Neural cell (in vitro differentiated cells): ENCODE data around the gene ARHGEF26. TPM values are rescaled to one million over a fixed set of nuclear protein-coding genes. Genes with fewer than 3 reads are reported as not detected.

ENCODE experiments used
- H2AFZ ChIP-seq: fragments of 200-600, 300-800 bp; sonication (generic), shearing (Covaris generic); 2 replicates; pipeline ENCODE4 v1.6.0; 2014; ENCODE audit warnings: low read depth, mild to moderate bottlenecking, antibody characterized with exemption, low read length, moderate library complexity
- H3F3A ChIP-seq: fragments of 200-600 bp; shearing (Covaris generic); 2 replicates; pipeline ENCODE4 v1.6.1; 2016; ENCODE audit warnings: mild to moderate bottlenecking, moderate library complexity, mixed read lengths, antibody characterized with exemption, low read length; ENCODE audit not compliant: insufficient read depth, poor library complexity, severe bottlenecking
- H3K27ac ChIP-seq: fragments of 200-600, 300-800 bp; sonication (generic), shearing (Covaris generic); 2 replicates; pipeline ENCODE4 v1.5.1; 2014; ENCODE audit warnings: mild to moderate bottlenecking, low read length, moderate library complexity
- H3K27me3 ChIP-seq: fragments of 300-800, 200-600 bp; sonication (generic), shearing (Covaris generic); 2 replicates; pipeline ENCODE4 v1.6.0; 2014; ENCODE audit warnings: mild to moderate bottlenecking, low read depth, low read length, moderate library complexity; ENCODE audit not compliant: insufficient read depth
- H3K36me3 ChIP-seq: fragments of 300-800, 200-600 bp; sonication (generic), shearing (Covaris generic); 2 replicates; pipeline ENCODE4 v1.5.1; 2014; ENCODE audit warnings: mild to moderate bottlenecking, antibody characterized with exemption, low read length, moderate library complexity; ENCODE audit not compliant: insufficient read depth
- H3K4me2 ChIP-seq: fragments of 300-800, 200-600 bp; sonication (generic), shearing (Covaris generic); 2 replicates; pipeline ENCODE4 v1.6.0; 2014; ENCODE audit warnings: mild to moderate bottlenecking, low read length
- H3K4me3 ChIP-seq: fragments of 300-800, 200-600 bp; sonication (generic), shearing (Covaris generic); 2 replicates; pipeline ENCODE4 v1.5.1; 2014; ENCODE audit warnings: mild to moderate bottlenecking, low read length, moderate library complexity
- H3K79me2 ChIP-seq: fragments of 200-600 bp; shearing (Covaris generic); replicated peaks from 2 replicates; pipeline ENCODE4 v1.6.0; 2014; ENCODE audit warnings: mild to moderate bottlenecking, low read length, moderate library complexity; ENCODE audit not compliant: insufficient read depth
- H3K9ac ChIP-seq: fragments of 300-800, 200-600 bp; sonication (generic), shearing (Covaris generic); 2 replicates; pipeline ENCODE4 v1.6.1; 2016; ENCODE audit warnings: mild to moderate bottlenecking, low read length, mixed read lengths
- H3K9me2 ChIP-seq: fragments of 200-600 bp; shearing (Covaris generic); 2 replicates; pipeline ENCODE4 v1.6.1; 2016; ENCODE audit warnings: mild to moderate bottlenecking, low read length, mixed read lengths; ENCODE audit not compliant: insufficient read depth
- H3K9me3 ChIP-seq: fragments of 200-600, 300-800 bp; sonication (generic), shearing (Covaris generic); 2 replicates; pipeline ENCODE4 v1.6.1; 2016; ENCODE audit warnings: mild to moderate bottlenecking, mixed run types, low read length, moderate library complexity, mixed read lengths
- H4K20me1 ChIP-seq: fragments of 200-600 bp; shearing (Covaris generic); 2 replicates; pipeline ENCODE4 v1.6.1; 2016; ENCODE audit warnings: mild to moderate bottlenecking, mixed run types; ENCODE audit not compliant: insufficient read depth
- EP300 ChIP-seq: fragments of 450-650 bp; conservative IDR thresholded peaks from 2 replicates; pipeline ENCODE4 v1.6.1; 2014; ENCODE audit warnings: antibody characterized with exemption, mild to moderate bottlenecking, moderate library complexity; ENCODE audit not compliant: poor library complexity, severe bottlenecking
- EZH2 ChIP-seq: fragments of 200-600, 300-800 bp; shearing (Covaris generic), sonication (generic); IDR thresholded peaks from 2 replicates; pipeline ENCODE4 v1.6.1; 2014; ENCODE audit warnings: antibody characterized with exemption, low read length, borderline replicate concordance, mild to moderate bottlenecking; ENCODE audit not compliant: insufficient read depth, poor library complexity, severe bottlenecking
- MXI1 ChIP-seq: fragments of 450-650 bp; conservative IDR thresholded peaks from 2 replicates; pipeline ENCODE4 v1.6.1; 2014; ENCODE audit warnings: antibody characterized with exemption, mild to moderate bottlenecking; ENCODE audit not compliant: poor library complexity, severe bottlenecking
- POLR2AphosphoS5 ChIP-seq: IDR thresholded peaks from 2 replicates; pipeline ENCODE4 v1.6.1; 2012
- RAD21 ChIP-seq: fragments of 450-650 bp; conservative IDR thresholded peaks from 2 replicates; pipeline ENCODE4 v1.6.1; 2014; ENCODE audit warnings: antibody characterized with exemption, mild to moderate bottlenecking, moderate library complexity
- REST ChIP-seq: IDR thresholded peaks from 2 replicates; pipeline ENCODE4 v1.6.1; 2012; ENCODE audit warnings: borderline replicate concordance
- SMC3 ChIP-seq: fragments of 450-650 bp; conservative IDR thresholded peaks from 2 replicates; pipeline ENCODE4 v1.6.1; 2014; ENCODE audit warnings: antibody characterized with exemption, mild to moderate bottlenecking, moderate library complexity; ENCODE audit not compliant: poor library complexity
- TAF1 ChIP-seq: IDR thresholded peaks from 2 replicates; pipeline ENCODE4 v1.6.1; 2012; ENCODE audit warnings: low read depth
- polyA plus RNA-seq: library from polyadenylated mRNA; depleted of rRNA; stranded (reverse); fragments of >200 nt; gene quantifications from 2 replicates; pipeline ENCODE4 v1.2.3, GENCODE V29; 2014
- TF ChIP-seq, protein P1 (sequence below): fragments of 450-650 bp; IDR thresholded peaks from 2 replicates; pipeline ENCODE4 v1.5.1; 2014; ENCODE audit warnings: antibody characterized with exemption, mild to moderate bottlenecking, moderate library complexity; ENCODE audit not compliant: poor library complexity, severe bottlenecking

ARHGEF26 gene
- polyA plus RNA-seq, 1 donor from 2014 or later = 5.7 TPM

- no peaks in the 10 kb centered on the region for H3F3A ChIP-seq
These were observed 36.1 kb upstream of the ARHGEF26 start for GRCh38 chr3:154085071-154085470.

GRCh38 chr3:154085799-154086198 lies 35.4 kb upstream of the ARHGEF26 start:
- H3K4me3 ChIP-seq = no peak overlapping the region
- H3K9me3 ChIP-seq = no peaks in the 10 kb centered on the region
- H3K36me3 ChIP-seq = no peaks in the 10 kb centered on the region
- no peaks in the 10 kb centered on the region for H3K9me2 ChIP-seq
- no peak overlapping the region for H3K9ac ChIP-seq
- no peaks in the 10 kb centered on the region for H4K20me1 ChIP-seq
- no peaks in the 10 kb centered on the region for H3K79me2 ChIP-seq
- H3K27ac ChIP-seq = no peak overlapping the region
- H3F3A ChIP-seq = no peaks in the 10 kb centered on the region
- H3K27me3 ChIP-seq = no peaks in the 10 kb centered on the region
- H2AFZ ChIP-seq = no peak overlapping the region
- no peak overlapping the region for H3K4me2 ChIP-seq
- TF ChIP-seq, protein P1, sequence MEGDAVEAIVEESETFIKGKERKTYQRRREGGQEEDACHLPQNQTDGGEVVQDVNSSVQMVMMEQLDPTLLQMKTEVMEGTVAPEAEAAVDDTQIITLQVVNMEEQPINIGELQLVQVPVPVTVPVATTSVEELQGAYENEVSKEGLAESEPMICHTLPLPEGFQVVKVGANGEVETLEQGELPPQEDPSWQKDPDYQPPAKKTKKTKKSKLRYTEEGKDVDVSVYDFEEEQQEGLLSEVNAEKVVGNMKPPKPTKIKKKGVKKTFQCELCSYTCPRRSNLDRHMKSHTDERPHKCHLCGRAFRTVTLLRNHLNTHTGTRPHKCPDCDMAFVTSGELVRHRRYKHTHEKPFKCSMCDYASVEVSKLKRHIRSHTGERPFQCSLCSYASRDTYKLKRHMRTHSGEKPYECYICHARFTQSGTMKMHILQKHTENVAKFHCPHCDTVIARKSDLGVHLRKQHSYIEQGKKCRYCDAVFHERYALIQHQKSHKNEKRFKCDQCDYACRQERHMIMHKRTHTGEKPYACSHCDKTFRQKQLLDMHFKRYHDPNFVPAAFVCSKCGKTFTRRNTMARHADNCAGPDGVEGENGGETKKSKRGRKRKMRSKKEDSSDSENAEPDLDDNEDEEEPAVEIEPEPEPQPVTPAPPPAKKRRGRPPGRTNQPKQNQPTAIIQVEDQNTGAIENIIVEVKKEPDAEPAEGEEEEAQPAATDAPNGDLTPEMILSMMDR = no peak
- TF ChIP-seq EP300 = no peak
- TF ChIP-seq TAF1 = no peak
- no peak for TF ChIP-seq RAD21
- no peak for TF ChIP-seq REST
- TF ChIP-seq MXI1 = no peak
- no peak for TF ChIP-seq EZH2
- no peak for TF ChIP-seq SMC3

More at GRCh38 chr3:154085071-154085470, 36.1 kb upstream of the ARHGEF26 start:
- no peaks in the 10 kb centered on the region for H3K36me3 ChIP-seq
- no peaks in the 10 kb centered on the region for H3K9me2 ChIP-seq
- no peaks in the 10 kb centered on the region for H3K79me2 ChIP-seq
- no peak overlapping the region for H3K9ac ChIP-seq
- H3K27ac ChIP-seq = no peak overlapping the region
- no peaks in the 10 kb centered on the region for H4K20me1 ChIP-seq
- no peak overlapping the region for H3K4me2 ChIP-seq
- TF ChIP-seq MXI1 = no peak
- no peak for TF ChIP-seq EP300
- TF ChIP-seq REST = no peak
- no peak for TF ChIP-seq RAD21
- TF ChIP-seq EZH2 = no peak
- TF ChIP-seq, protein P1 = no peak
- no peak for TF ChIP-seq SMC3
- TF ChIP-seq TAF1 = no peak
- TF ChIP-seq POLR2AphosphoS5 = no peak
- H3K4me3 ChIP-seq = no peak overlapping the region
- no peak overlapping the region for H2AFZ ChIP-seq
- H3K9me3 ChIP-seq = no peaks in the 10 kb centered on the region
- no peaks in the 10 kb centered on the region for H3K27me3 ChIP-seq
